Medulla oblongata (tissue), 1 donor: ENCODE measurements around the gene ALG1L2.
"Not testable (repeated sequence)": the region's sequence is repeated elsewhere in the genome, so short reads cannot be mapped to it uniquely, and the experiment has no call there.

Experiments used
- DNase-seq: peaks from one replicate; pipeline ENCODE4 v3.0.0-alpha.2; 2015; ENCODE audit errors: extremely low spot score

Gene ALG1L2, protein sequence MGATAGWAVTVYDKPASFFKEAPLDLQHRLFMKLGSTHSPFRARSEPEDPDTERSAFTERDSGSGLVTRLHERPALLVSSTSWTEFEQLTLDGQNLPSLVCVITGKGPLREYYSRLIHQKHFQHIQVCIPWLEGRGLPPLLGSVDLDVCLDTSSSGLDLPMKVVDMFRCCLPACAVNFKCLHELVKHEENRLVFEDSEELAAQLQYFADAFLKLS

DNA sequence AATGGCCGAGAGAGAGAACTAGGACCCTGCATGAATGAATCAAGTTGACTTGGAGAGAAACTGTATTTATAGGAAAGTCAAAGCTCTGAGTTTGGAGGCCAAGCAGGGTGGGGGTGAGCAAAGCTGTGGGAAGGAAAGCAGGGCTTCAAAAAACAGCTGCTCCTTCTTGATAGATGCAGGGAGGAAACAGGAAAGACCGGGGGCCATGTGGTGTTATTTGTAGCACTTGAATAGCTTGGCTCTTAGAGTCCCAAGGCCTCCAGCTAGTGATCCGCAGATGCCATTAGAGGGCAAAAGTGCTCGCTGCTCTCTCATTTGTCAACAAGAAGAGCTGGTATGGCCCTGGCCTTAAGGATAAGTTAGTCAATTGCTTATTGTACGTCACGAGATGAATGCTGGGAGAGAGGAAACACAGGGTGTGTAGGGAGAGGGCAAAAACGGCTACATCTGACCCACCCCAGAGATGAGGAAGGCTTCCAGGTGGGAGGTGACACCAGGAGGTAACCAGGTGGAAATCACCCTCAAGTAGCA is at the start of gene ALG1L2:
ALG1L2 (plus strand) TSS at position 481 of the 531 bp plus-strand sequence. CDS start 186 bp downstream, outside the sequence.
- no peak for DNase-seq

DNA sequence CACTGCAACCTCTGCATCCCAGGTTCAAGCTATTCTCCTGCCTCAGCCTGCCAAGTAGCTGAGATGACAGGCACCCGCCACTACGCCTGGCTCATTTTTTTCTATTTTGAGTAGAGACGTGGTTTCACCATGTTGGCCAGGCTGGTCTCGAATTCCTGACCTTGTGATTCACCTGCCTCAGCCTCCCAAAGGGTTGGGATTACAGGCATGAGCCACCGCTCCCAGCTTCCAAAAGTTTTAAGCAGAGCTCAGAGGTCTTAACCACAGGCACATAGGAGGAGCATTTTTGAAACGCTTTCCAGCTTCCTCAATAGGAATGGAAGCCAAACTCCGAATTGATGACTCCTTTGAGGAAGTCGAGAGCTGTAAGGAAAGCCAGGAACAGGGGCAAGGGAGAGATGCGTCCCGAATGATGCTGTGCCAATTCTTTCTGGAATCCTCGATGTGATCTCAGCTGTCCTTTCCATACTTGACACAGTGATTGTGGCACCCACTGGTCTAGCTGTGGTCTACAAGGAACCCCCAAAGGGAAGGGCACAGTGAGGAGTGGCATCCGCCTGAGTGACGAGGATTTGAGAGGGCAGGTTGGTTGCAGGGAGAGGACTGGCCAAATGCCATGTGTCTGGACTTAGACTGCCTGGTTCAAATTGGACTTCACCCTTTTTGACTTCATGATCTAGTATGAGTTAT is 44.4 kb upstream of the ALG1L2 start:
- not testable (repeated sequence) for DNase-seq

- DNase-seq = not testable (repeated sequence)
Observed at GRCh38 chr3:130042736-130043135, 38.9 kb upstream of the ALG1L2 start.

GRCh38 chr3:130043658-130044057 is 38.0 kb upstream of the ALG1L2 start:
- DNase-seq = not testable (repeated sequence)

- DNase-seq = peak; percentile 1
Observed at GRCh38 chr3:130044370-130044769, 37.3 kb upstream of the ALG1L2 start.

GRCh38 chr3:130048726-130049125 is 32.9 kb upstream of the ALG1L2 start:
- DNase-seq = no peak

GRCh38 chr3:130052366-130052765 is 29.3 kb upstream of the ALG1L2 start:
- not testable (repeated sequence) for DNase-seq

GRCh38 chr3:130052965-130053364 is 28.7 kb upstream of the ALG1L2 start:
- DNase-seq = not testable (repeated sequence)

GRCh38 chr3:130057536-130058266 is 23.9 kb upstream of the ALG1L2 start:
- not testable (repeated sequence) for DNase-seq

DNA sequence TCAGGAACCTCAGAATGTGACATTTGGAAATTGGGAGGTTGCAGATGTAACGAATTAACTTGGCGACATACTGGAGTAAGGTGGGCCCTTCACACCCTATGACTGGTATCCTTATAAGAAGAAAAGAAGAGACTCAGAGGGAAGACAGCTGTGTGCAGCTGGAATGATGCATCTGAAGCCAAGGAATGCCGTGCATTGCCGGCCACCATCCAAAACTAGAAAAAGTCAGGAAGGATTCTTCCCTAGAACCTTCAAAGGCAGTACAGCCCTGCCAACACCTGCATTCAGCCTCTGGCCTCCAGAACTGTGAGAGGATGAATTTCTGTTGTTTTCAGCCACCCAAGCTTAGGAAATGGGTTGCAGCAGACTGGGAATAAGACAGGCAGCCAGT is 23.4 kb upstream of the ALG1L2 start:
- not testable (repeated sequence) for DNase-seq

GRCh38 chr3:130058716-130059115 is 22.9 kb upstream of the ALG1L2 start:
- DNase-seq = not testable (repeated sequence)

GRCh38 chr3:130059162-130059561 is 22.5 kb upstream of the ALG1L2 start:
- DNase-seq = not testable (repeated sequence)

DNA sequence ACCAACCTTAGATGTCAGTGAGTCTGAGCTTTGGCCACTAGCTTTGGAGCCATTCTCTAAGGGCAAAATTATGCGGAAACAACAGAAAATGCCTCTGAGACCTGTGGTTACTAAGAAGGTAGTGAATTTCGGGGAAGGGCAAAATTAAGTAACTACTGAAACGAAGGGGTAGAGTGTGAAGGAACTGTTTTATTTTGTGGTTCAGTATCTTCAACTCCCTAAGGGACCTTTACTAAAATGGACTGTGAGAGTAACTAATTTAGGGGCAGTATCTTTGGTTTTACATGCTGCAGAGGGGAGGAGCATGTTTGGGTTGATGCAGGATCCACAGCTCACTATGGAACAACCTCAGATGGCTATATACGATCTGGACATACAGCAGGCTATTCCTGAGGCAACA is 8.0 kb upstream of the ALG1L2 start:
- no peak for DNase-seq

DNA sequence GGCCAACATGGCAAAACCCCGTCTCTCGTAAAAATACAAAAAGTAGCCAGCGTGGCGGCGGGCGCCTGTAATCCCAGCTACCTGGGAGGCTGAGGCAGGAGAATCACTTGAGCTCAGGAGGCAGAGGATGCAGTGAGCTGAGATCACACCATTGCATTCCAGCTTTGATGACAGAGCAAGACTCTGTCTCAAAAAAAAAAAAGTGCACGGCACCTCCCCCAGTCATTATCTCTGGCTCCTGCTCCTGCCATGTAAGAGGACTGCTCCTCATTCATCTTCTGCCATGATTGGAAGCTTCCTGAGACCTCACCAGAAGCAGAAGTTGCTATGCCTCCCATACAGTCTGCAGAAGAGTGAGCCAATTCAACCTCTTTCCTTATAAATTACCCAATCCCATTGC is 4.0 kb upstream of the ALG1L2 start:
- no peak for DNase-seq

DNA sequence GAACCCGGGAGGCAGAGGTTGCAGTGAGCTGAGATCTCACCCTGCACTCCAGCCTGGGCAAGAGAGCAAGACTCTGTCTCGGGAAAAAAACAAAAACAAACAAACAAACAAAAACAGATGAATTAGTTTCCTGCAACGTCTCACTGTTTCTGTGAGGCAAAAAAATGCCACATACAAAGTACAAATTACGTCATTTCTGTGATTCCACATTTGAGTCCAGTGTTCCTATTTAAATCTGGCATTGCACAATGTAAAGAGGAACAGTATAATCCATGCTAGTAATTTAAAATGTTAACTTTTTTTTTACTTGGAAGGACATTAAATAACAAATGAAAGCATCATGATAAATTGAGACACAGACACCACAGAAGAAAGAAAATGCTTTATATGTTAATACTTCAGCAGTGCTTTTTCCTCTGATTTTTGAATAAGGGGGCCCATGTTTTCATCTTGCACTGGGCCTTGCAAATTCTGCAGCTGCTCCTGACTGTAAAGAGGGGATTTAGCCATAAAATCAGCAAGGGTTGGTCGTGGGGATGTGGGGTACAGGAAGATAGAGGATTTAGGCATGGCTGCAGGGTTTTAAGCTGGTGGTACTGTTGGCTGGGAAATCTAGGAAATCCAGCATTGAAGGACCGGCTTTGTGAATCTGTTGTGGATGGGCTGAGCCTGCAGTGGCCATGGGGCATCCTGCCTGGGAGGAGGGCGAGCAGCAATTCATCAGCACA is 1.9 kb downstream of the ALG1L2 start:
- DNase-seq = not testable (repeated sequence)

DNA sequence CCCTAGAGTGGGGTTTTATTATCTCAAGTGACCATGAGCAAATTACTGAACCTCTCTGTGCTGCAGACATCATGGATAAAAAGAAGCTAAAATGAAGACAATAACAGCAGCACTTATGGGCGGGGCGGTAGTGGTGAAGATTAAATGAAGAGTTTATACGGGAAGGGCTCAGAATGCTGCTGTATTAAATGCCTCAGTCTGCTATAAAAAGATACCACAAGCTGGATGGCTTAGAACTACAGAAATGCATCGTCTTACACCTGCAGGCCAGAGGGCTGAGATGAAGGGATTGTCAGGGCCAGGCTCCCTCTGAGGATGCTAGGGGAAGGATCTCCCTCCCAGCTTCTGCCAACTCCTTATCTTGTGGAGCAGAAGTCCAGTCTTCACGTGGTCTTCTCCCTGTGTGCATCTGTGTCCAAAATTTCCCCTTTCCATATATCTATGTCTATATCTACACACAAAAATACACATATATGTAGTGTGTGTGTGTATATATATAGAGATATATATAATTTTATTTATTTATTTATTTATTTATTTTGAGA is 2.9 kb downstream of the ALG1L2 start:
- no peak for DNase-seq

GRCh38 chr3:130085881-130086280 is 4.2 kb downstream of the ALG1L2 start:
- no peak for DNase-seq

GRCh38 chr3:130086628-130087027 is 5.0 kb downstream of the ALG1L2 start:
- DNase-seq = not testable (repeated sequence)

- no peak for DNase-seq
Observed at GRCh38 chr3:130088061-130088460, 6.4 kb downstream of the ALG1L2 start.

DNA sequence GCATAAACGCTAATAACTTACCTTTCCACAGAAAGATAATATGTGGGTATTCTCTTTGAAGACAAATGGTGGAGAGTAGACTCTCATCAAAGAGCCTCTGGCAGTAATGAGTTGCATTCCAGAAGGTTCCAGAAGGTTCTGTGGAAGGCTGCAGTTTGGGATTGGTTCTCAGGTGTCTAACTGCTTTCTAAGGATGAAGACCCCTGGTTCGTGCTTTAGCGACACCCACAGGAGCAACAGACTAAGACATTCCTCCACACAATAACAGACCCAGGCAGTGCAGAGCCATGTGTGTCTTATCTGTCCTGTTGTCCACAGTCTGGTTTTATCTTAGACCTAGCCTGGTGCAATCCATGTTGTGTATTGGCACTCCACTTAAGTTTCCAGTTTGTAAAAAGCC is 9.1 kb downstream of the ALG1L2 start:
- not testable (repeated sequence) for DNase-seq

GRCh38 chr3:130091958-130092357 is 10.3 kb downstream of the ALG1L2 start:
- no peak for DNase-seq
